Neural progenitor cell (in vitro differentiated cells): Measurements from ENCODE around the gene RAPGEF6.

Experiments
- EZH2phosphoT487 ChIP-seq: fragments of 200-600 bp; sonication (generic); IDR thresholded peaks from 2 replicates; pipeline ENCODE4 v1.6.1; 2017; ENCODE audit warnings: antibody characterized with exemption
- TF ChIP-seq, protein P1 (sequence below): fragments of 200-600 bp; sonication (generic); IDR thresholded peaks from 2 replicates; pipeline ENCODE4 v1.5.1; 2017; ENCODE audit warnings: antibody characterized with exemption, mild to moderate bottlenecking

DNA sequence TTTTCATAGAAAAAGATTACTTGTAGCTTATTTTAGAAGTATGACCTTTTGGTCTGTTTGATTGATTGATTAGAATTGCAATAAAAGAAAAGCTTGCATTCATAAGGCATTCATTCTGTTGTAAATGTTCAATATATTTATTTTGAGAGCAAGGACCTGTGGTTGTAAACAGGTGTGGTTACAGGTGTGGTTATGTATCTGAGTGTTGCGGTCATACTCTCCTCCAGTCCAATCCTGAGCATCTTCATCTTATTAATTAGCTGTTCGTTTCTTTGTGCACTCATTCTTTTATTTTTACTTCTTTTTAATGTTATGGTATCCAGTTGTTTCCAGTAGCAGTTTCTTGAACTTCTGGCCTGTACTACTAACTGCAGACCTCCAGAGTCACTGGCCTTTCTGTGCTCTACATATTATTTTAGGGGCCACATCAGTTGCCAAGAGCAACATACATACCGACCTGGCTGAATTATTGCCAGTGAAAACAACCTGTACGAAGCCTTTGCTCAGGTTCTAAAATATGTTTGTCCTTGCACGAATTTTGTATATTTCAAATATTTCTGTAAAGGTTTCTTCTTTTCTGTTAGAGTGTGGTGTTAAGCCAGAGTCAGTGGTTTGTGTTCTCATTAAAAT, 242.4 kb downstream of the RAPGEF6 start:
- TF ChIP-seq, protein P1, sequence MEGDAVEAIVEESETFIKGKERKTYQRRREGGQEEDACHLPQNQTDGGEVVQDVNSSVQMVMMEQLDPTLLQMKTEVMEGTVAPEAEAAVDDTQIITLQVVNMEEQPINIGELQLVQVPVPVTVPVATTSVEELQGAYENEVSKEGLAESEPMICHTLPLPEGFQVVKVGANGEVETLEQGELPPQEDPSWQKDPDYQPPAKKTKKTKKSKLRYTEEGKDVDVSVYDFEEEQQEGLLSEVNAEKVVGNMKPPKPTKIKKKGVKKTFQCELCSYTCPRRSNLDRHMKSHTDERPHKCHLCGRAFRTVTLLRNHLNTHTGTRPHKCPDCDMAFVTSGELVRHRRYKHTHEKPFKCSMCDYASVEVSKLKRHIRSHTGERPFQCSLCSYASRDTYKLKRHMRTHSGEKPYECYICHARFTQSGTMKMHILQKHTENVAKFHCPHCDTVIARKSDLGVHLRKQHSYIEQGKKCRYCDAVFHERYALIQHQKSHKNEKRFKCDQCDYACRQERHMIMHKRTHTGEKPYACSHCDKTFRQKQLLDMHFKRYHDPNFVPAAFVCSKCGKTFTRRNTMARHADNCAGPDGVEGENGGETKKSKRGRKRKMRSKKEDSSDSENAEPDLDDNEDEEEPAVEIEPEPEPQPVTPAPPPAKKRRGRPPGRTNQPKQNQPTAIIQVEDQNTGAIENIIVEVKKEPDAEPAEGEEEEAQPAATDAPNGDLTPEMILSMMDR, result no peak
- TF ChIP-seq EZH2phosphoT487, result no peak
